Stimulated activated CD4-positive, alpha-beta T cell treated with anti-CD3 and anti-CD28 coated beads, Interleukin-4, amount 100 ng/mL, for 1 hour (primary cell): ENCODE data around the gene ABCC10.
"Not testable (repeated sequence)": the region's sequence is repeated elsewhere in the genome, so short reads cannot be mapped to it uniquely, and the experiment has no call there.

ENCODE experiments used
- DNase-seq: peaks from one replicate; pipeline ENCODE4 v3.0.0-alpha.2; 2020

The ABCC10 gene

GRCh38 chr6:43445576-43445975 is 18.2 kb downstream of the ABCC10 start:
- no peak for DNase-seq

DNA sequence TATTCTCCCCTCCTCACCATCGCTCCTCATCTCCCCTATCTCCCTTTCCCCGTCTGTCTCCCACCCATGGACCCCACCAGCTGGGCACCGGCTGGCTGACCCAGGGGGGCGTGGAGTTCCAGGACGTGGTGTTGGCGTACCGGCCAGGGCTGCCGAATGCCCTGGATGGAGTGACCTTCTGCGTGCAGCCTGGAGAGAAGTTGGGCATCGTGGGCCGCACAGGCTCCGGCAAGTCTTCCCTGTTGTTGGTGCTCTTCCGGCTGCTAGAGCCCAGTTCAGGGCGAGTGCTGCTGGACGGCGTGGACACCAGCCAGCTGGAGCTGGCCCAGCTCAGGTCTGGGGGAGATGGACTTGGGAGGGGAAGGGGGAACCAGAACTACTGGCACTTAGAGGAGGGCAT is 20.3 kb downstream of the ABCC10 start:
- DNase-seq = no peak

DNA sequence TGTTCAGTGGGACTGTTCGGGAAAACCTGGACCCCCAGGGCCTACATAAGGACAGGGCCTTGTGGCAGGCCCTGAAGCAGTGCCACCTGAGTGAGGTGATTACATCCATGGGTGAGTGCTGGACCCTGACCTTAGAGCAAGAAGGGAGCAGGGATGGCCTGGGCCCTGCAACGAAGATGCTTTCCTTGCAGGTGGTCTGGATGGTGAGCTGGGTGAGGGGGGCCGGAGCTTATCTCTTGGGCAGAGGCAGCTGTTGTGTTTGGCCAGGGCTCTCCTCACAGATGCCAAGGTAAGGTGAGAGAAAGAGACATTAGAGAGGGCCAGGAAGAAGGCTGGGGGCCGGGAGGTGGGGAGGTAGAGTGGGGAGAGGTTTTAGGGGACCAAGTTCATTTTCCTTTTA is 21.6 kb downstream of the ABCC10 start:
- no peak for DNase-seq

- DNase-seq = no peak
These were observed 23.4 kb downstream of the ABCC10 start for GRCh38 chr6:43450699-43451131.

DNA sequence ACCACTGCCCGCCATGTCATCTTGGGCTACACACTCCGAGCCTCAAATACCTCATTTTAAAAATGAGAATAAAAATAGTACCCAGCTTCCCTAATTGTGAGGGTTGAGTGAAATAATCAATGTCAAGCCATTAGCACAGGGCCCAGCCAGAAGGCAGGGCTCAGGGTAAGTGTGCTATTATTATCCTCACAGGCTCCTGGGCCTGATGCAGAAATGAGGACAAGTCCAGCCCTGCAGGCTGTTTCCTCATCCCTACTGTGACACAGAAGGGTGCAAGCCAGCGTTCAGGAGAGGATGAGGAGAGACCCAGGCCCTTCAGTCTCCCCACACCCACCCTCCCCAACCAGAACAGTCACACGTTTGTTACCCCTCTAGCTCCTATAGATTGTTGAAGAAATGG is 24.0 kb downstream of the ABCC10 start:
- DNase-seq = no peak

DNA sequence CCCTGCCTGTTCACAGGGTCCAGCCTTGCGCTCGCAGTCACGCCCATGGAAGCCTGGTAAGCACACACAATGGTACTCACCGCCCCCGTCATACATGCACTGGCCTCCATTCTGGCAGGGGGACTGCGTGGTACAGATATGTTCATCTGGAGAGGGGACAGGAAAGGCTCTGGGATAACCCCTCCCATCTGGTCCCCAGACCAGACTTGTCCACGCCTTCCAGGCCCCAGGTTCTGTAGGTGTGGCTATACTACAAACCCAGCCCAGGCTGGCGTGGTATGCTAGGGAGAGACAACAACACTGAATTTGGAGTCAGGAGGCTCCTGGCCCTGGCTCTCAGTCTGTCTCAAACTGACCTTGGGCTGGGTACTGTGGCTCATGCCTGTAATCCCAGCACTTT is 24.6 kb downstream of the ABCC10 start:
- DNase-seq = no peak

- no peak for DNase-seq
These were observed 25.6 kb downstream of the ABCC10 start for GRCh38 chr6:43452896-43453295.

- no peak for DNase-seq
These were observed 26.5 kb downstream of the ABCC10 start for GRCh38 chr6:43453831-43454230.

DNA sequence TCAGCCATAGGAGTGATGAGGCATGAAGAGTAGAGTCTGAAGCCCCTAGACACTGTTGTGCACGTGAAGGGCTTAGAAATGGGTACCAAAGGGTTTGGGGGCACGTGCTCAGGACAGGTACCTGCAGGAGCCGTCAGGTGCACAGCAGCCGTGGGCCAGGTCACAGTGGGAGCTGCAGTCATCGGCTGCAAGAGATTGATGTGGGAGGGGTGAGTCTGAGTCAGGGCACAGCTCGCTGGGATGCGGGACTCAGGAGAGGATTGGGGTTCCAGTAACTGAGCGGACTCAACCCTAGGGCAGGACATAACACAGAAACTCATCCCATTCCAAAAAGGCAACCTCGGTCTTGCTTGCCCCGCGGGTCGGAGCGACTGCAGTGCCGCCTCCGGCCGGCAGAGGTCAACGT is 27.0 kb downstream of the ABCC10 start:
- DNase-seq = peak; percentile 75

DNA sequence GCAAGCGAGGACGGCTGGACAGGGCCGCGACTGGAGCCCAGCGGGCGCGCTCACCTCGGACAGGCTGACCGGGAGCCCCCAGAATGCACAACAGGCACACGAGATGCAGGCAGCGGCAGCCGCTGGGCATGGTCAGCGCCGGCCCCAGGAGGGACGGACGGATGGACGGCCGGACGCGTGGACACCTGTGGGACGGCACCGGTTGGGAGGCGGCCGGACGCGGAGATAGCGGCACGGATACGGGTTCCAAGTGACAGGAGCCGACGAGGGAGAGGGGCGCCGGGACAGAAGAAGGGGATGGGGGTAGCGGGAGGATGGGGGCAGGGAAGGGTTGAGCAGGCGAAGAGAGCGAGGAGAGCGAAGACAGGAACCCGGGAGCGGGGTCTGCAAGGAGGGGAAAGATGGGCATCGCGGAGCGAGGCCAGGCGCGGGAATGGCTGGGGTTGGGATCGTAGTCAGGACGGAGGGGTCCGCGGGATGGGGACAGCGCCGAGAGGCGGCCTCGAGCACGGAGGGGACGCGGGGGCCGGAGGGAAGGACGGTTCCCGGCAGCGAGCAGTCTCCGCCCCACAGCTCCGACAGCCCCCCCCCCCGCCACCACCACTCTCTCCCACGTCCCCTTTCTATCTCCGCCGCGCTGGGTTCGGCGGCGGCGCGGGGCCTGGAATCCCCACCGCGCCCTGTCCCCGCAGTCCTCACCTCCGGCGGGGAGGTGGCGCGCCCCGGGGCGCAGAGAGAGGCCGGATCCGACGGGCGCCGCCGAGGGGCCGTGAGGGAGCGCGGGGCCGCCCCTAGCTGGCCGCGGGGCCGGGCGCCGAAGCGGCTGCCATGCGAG is 27.6 kb downstream of the ABCC10 start:
- peak; percentile 42 for DNase-seq

DNA sequence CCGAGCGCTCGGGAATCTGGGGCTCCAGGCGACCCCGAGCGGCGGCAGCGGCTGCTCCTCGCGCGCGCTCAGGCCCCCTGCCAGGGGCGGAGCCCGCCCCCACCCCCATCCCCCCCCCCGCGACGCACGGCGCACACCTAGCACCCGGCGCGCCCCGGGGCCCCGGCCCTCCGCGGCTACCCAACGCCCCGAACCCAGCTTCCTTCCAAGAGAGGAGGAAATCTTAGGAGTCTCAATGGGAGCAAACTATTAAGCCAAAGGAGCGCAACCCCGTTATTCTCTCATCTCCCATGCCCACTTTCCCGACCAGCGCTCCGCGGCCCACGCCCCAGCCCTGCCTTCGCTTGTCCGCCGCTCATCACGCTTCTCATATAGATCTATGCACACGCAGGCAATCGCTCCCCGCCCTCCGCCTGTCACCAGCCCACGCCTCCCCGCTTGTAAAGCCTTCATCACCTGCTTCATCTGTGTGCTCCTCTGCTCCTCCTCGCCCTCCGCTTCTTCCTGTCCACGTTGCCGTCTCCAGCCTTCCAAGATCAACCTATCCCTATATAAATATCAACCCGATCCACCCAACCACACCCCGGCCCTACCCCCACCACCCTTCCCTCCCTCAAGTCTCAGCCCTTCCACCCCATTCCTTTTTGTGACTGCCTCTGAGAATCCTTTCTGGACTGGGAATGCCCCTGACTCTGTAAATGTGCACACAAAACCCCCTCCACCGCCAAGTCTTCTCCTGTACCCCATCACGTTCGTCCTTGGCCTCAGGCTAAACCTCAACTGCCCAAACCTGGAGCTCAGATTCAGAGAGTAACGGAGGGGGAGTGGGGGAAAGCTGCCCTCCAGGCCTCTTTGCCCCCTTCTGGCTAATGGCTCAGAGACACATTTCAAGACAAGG is 28.4 kb downstream of the ABCC10 start, which contains the start of gene DLK2:
Gene DLK2 (minus strand): TSS at position 18 of the 898 bp plus-strand sequence. CDS start 723 bp downstream, outside the sequence.
- DNase-seq = peak; percentile 68

GRCh38 chr6:43457643-43458042 is 30.3 kb downstream of the ABCC10 start:
- DNase-seq = no peak

GRCh38 chr6:43458154-43458553 is 30.8 kb downstream of the ABCC10 start:
- DNase-seq = not testable (repeated sequence)

GRCh38 chr6:43459535-43459934 is 32.2 kb downstream of the ABCC10 start:
- DNase-seq = no peak

GRCh38 chr6:43460032-43460431 is 32.7 kb downstream of the ABCC10 start:
- DNase-seq = no peak

GRCh38 chr6:43461936-43462335 is 34.6 kb downstream of the ABCC10 start:
- no peak for DNase-seq

DNA sequence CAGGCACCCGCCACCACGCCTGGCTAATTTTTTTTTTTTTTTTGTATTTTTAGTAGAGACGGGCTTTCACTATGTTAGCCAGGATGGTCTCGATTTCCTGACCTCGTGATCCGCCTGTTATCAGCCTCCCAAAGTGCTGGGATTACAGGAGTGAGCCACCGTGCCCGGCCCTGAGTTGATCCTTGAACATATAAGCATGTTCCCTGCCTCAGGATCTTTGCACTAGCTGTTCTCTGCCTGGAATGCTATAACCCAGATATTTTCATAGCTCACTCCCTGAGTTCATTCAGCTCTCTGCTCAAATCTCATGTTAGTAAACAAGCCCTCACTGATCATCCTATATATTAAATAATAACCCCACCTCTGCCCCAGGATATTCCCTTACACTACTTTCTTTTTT is 37.0 kb downstream of the ABCC10 start:
- DNase-seq = no peak

DNA sequence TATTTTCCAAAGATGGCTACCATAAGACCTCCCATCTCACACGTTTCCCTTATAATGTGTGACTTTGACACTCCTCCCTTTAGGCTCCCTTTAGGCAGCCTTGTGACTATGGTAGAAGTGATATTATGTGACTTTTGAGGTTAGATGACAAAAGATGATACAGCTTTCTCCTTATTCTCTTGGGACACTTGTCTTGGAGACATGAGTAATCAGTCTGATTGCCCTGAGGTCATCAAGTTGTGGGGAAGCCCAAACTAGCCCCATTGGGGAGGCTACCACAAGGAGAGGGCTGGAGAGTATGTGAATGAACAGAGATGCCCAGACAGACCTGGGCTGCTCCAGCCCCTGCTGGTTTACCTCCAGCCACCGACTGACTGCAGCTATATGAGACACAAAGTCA is 38.6 kb downstream of the ABCC10 start:
- DNase-seq = no peak

- not testable (repeated sequence) for DNase-seq
These were observed 39.9 kb downstream of the ABCC10 start for GRCh38 chr6:43467265-43467664.

GRCh38 chr6:43467752-43468151 is 40.4 kb downstream of the ABCC10 start:
- no peak for DNase-seq

DNA sequence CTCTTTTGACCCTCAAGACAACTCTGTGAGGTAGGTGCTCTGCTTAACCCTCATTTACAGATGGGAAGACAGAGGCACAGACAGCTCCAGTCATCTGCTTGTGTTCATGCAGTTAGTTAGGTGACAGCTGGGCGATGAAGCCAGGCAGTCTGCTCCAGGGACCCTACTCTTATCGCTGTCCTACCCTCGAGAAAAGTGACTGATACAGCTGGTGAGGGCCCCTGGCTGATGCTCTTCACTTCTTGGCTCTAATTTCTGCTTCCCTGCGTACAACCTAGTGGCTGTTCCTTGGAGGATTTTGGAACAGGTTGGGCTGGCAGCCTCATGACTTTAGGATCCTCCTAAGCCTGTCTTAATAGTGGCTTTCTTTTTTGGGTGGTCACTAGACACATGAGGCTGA is 40.9 kb downstream of the ABCC10 start:
- DNase-seq = no peak

GRCh38 chr6:43468748-43469681 is 41.7 kb downstream of the ABCC10 start:
- no peak for DNase-seq

GRCh38 chr6:43469947-43470346 is 42.6 kb downstream of the ABCC10 start:
- no peak for DNase-seq
